ENCODE data around the gene TTLL11. TPM values are rescaled to one million over a fixed set of nuclear protein-coding genes. Genes with fewer than 3 reads are reported as not detected.

The TTLL11 gene
- total RNA-seq, 4 donors from 2014 or later: 9.1 to 14.6 (median 9.7) TPM

DNA sequence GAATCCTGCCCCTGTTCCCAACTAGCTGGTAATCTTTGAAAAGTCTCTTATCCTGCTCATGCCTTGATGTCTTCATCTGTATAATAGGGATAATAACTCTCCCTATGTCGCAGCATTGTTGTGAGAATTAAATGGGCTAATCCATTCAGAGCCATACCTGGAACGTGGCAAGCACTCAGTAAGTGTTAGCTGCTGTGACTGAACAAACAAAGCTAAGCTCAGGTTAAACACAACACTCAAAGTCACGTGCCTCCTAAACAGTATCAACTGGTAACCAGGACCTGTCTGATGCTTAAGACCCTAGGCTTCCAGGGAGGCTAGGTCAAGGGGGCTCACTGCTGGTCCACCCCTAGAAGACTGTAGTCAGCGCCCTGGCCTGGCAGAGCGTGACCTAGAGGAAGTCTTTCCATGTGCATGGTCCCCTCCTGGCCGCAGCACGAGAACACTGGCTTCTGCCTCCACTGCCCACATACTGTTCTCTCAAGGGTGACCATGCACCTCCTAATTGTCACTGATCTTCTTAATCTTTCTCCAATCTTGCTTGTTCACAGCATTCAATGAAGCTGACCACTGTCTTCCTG is 211.1 kb downstream of the TTLL11 start:
- no peak overlapping the region for H3K4me3 ChIP-seq (ENCODE audit: low read depth, poor library complexity, severe bottlenecking)
- intact Hi-C loops (cut with DNase I; ENCODE audit: low total_unique reads): no loop called here
- DNase-seq (ENCODE audit: low spot score in 2 of 2): no peak
- no peak for TF ChIP-seq POLR2A (IDR thresholded peaks at IDR 0.05)
- TF ChIP-seq, protein P1, sequence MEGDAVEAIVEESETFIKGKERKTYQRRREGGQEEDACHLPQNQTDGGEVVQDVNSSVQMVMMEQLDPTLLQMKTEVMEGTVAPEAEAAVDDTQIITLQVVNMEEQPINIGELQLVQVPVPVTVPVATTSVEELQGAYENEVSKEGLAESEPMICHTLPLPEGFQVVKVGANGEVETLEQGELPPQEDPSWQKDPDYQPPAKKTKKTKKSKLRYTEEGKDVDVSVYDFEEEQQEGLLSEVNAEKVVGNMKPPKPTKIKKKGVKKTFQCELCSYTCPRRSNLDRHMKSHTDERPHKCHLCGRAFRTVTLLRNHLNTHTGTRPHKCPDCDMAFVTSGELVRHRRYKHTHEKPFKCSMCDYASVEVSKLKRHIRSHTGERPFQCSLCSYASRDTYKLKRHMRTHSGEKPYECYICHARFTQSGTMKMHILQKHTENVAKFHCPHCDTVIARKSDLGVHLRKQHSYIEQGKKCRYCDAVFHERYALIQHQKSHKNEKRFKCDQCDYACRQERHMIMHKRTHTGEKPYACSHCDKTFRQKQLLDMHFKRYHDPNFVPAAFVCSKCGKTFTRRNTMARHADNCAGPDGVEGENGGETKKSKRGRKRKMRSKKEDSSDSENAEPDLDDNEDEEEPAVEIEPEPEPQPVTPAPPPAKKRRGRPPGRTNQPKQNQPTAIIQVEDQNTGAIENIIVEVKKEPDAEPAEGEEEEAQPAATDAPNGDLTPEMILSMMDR (IDR thresholded peaks at IDR 0.05): no peak
- WGBS, 2 donors: 83 to 96% methylated on average over 7 of the region's 7 CpGs

DNA sequence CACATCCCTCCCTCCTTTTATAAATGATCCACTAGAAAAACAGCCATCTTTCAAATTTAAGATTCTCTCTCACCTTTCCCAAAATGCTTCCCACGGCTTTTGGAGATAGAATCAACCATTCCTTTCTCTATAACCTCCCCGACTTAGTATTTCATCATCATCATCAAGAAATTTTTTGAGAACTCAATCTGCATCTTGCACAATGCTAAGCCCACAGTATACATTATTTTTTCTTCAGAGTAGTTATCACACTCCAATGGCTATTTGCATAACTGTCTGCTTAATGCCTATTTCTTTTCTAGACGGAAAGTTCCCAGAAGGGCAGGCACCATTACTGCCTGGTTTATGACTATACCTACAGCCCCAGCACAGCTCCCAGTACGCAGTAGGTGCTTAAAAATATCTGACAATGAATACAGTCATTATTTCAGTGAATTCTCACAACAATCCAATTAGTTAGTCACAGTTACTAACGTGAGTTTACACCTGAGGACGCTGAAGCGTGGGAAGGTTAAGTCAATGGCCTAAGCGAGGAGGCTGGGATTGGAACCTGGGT is 212.7 kb downstream of the TTLL11 start:
- 86 to 94% methylated on average over 8 of the region's 8 CpGs for WGBS, 2 donors
- intact Hi-C loops (cut with DNase I; ENCODE audit: low total_unique reads): no loop called here
- H3K4me3 ChIP-seq (ENCODE audit: low read depth, poor library complexity, severe bottlenecking): no peak overlapping the region
- TF ChIP-seq POLR2A (IDR thresholded peaks at IDR 0.05): no peak
- TF ChIP-seq, protein P1 (IDR thresholded peaks at IDR 0.05): no peak
- DNase-seq (ENCODE audit: low spot score in 2 of 2): no peak

- 82 to 97% methylated on average over 14 of the region's 14 CpGs for WGBS, 2 donors
- intact Hi-C loops (cut with DNase I; ENCODE audit: low total_unique reads): no loop called here
- no peak overlapping the region for H3K4me3 ChIP-seq (ENCODE audit: low read depth, poor library complexity, severe bottlenecking)
- no peak for TF ChIP-seq POLR2A (IDR thresholded peaks at IDR 0.05)
- TF ChIP-seq, protein P1 (IDR thresholded peaks at IDR 0.05): no peak
- DNase-seq (ENCODE audit: low spot score in 2 of 2): no peak
Observed at GRCh38 chr9:121878271-121878822, 214.8 kb downstream of the TTLL11 start.

GRCh38 chr9:121876658-121877271 is 216.3 kb downstream of the TTLL11 start:
- no peak for TF ChIP-seq POLR2A (IDR thresholded peaks at IDR 0.05)
- TF ChIP-seq, protein P1 (IDR thresholded peaks at IDR 0.05): no peak
- DNase-seq (ENCODE audit: low spot score in 2 of 2): no peak
- WGBS, 2 donors: 84 to 85% methylated on average over 13 of the region's 13 CpGs
- intact Hi-C loops (cut with DNase I; ENCODE audit: low total_unique reads): no loop called here
- H3K4me3 ChIP-seq (ENCODE audit: low read depth, poor library complexity, severe bottlenecking): no peak overlapping the region

DNA sequence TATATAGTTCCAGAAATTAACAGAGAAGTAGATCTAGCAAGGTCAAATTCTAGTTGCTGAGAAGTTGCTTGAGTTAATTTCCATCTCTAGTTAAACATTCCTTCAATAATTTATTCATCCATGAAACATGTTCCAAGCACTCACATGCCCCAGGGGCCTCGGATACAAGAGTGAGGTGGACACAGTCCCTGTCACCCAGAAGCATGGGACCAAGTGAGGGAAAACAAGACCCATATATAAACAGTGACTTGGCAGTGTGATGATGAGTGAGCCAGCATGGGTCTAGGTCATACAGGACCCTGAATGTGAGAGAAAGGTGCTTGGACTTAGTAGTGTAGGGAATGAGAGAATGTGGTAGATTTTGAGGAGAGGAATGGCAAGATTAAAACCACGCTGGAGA is 216.9 kb downstream of the TTLL11 start:
- intact Hi-C loops (cut with DNase I; ENCODE audit: low total_unique reads): no loop called here
- no peak overlapping the region for H3K4me3 ChIP-seq (ENCODE audit: low read depth, poor library complexity, severe bottlenecking)
- 73 to 89% methylated on average over 2 of the region's 2 CpGs for WGBS, 2 donors
- TF ChIP-seq, protein P1 (IDR thresholded peaks at IDR 0.05): no peak
- DNase-seq (ENCODE audit: low spot score in 2 of 2): no peak
